CD4-positive, alpha-beta memory T cell (primary cell): Measurements from ENCODE around the gene ZDHHC1. TPM values are rescaled to one million over a fixed set of nuclear protein-coding genes. Genes with fewer than 3 reads are reported as not detected.
A peak's percentile ranks its signal among the peaks of the same experiment; 100 is the strongest.

Experiments used
- CTCF ChIA-PET: fragments of 350-600 bp; sonication (Branson Sonifier 250); formaldehyde crosslinking; loops from one replicate; lab custom pipeline; 2021; ENCODE audit warnings: inconsistent platforms; ENCODE audit not compliant: partially characterized antibody; lab: Charles Lee
- POLR2A ChIA-PET: fragments of 350-600 bp; sonication (Branson Sonifier 250); formaldehyde crosslinking; loops from one replicate; lab custom pipeline; 2021; ENCODE audit not compliant: partially characterized antibody; lab: Charles Lee
- DNase-seq, 5 donors: peaks; one replicate each; pipeline versions ENCODE4 v3.0.0 to v3.0.0-alpha.2; 2020 to 2022; ENCODE audit warnings: mixed read lengths in 1 of 5
- H3K27ac ChIP-seq: one replicate; pipeline ENCODE4 v1.7.0; 2013; ENCODE audit warnings: low read depth, low read length
- H3K27me3 ChIP-seq: 2 replicates; pipeline ENCODE4 v1.7.0; 2013; ENCODE audit warnings: mild to moderate bottlenecking, low read length, moderate library complexity; ENCODE audit not compliant: insufficient read depth
- H3K36me3 ChIP-seq: 2 replicates; pipeline ENCODE4 v1.7.0; 2013; ENCODE audit warnings: mild to moderate bottlenecking, low read length, moderate library complexity; ENCODE audit not compliant: insufficient read depth
- H3K4me1 ChIP-seq: 2 replicates; pipeline ENCODE4 v1.7.0; 2013; ENCODE audit warnings: mild to moderate bottlenecking, low read length, moderate library complexity; ENCODE audit not compliant: insufficient read depth
- H3K4me3 ChIP-seq, 2 donors: one replicate each; pipeline ENCODE4 v1.7.0; 2013; ENCODE audit warnings: low read length in 2 of 2, mild to moderate bottlenecking in 1 of 2
- H3K9me3 ChIP-seq, 2 donors: one replicate each; pipeline ENCODE4 v1.7.0; 2013; ENCODE audit warnings: low read length in 2 of 2, control low read depth in 1 of 2; ENCODE audit not compliant: control insufficient read depth in 1 of 2
- H3K27ac Mint-ChIP-seq, 7 donors: one replicate each; pipeline ENCODE4 v1.8.0; 2020 to 2021; ENCODE audit warnings: mixed read lengths in 7 of 7, mild to moderate bottlenecking in 6 of 7, inconsistent platforms in 3 of 7, moderate library complexity in 3 of 7
- H3K27me3 Mint-ChIP-seq, 2 donors: one replicate each; pipeline ENCODE4 v1.8.0; 2020 to 2021; ENCODE audit warnings: mixed read lengths in 2 of 2
- H3K36me3 Mint-ChIP-seq, 2 donors: one replicate each; pipeline ENCODE4 v1.8.0; 2020 to 2021; ENCODE audit warnings: mixed read lengths in 2 of 2, inconsistent platforms in 1 of 2, mild to moderate bottlenecking in 1 of 2
- H3K4me1 Mint-ChIP-seq, 4 donors: one replicate each; pipeline ENCODE4 v1.8.0; 2020 to 2021; ENCODE audit warnings: mixed read lengths in 4 of 4, mild to moderate bottlenecking in 1 of 4
- H3K4me3 Mint-ChIP-seq, 8 donors: one replicate each; pipeline ENCODE4 v1.8.0; 2020 to 2021; ENCODE audit warnings: mixed read lengths in 8 of 8, mild to moderate bottlenecking in 7 of 8, moderate library complexity in 6 of 8, inconsistent platforms in 3 of 8
- H3K9me3 Mint-ChIP-seq, 8 donors: one replicate each; pipeline ENCODE4 v1.8.0; 2020 to 2021; ENCODE audit warnings: mixed read lengths in 8 of 8, mild to moderate bottlenecking in 5 of 8, inconsistent platforms in 3 of 8, moderate library complexity in 1 of 8
- intact Hi-C: fragments of 100-400 bp; cut with micrococcal nuclease; formaldehyde crosslinking; loops from one replicate; pipeline ENCODE4 v1.15.1; 2023
- polyA plus RNA-seq, 2 donors: library from polyadenylated mRNA; unstranded; fragments of 300-500 nt; fragmentation: Illumina TruSeq; gene quantifications; one replicate each; pipeline ENCODE4 v1.2.3, GENCODE V29; 2021
- total RNA-seq, 2 experiments: library from RNA; stranded (reverse); gene quantifications; one replicate each; pipeline ENCODE4 v1.2.3, GENCODE V29; 2021

Gene ZDHHC1
- total and polyA plus RNA-seq, 4 experiments from 2014 or later: not detected

DNA sequence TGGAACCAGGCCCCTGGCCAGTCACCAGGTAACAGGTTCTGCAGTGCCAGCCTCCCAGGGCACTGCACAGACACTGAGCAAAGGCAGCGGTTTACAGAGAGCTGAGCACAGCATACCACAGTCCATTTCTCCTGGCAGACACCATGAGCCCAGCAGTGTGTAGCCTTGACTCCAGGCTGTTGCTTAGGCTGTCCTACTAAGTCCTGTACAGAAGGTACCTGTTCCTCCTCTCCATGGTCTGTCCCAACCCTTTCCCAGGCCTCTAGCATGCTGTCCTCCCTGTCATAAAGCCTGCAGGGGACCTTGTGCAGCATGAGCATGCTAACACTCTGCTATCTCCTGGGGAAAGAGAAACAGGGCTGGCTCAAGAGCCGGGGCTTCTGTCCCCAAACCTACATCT is 44.7 kb upstream of the ZDHHC1 start:
- intact Hi-C loops: no loop called here
- H3K36me3 ChIP-seq: peaks cover 5% of the 10 kb centered on the region

DNA sequence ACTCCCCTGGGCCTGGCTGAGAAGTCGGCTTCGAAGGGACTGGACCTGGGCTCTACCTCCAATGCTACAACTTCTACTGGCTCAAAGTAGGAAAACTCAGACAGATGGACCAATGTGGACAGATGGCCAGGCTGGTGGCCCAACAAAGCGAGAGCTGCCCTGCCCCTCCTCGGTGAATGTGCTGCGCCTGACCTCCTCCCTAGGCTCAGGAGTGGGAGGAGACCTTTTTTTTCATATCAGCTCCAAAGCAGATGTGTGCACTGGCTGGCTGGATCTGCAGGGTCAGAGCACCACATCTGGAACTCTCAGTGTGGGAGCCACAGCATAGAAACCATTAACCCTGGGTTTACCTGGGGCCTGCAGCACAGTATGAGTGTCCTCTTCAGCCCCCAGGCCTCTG is 43.9 kb upstream of the ZDHHC1 start:
- Mint-ChIP-seq H3K4me1 (peaks cover 13 to 40% (median 24%) of the 10 kb centered on the region in 4 donors), H3K4me3 (no peak overlapping the region), H3K36me3 (peaks cover 0 to 11% of the 10 kb centered on the region in 2 donors), H3K27me3 (no peaks in the 10 kb centered on the region), H3K9me3 (no peaks in the 10 kb centered on the region), H3K27ac (peak overlapping the region in 1 of 7 donors; percentile 47)
- no peak overlapping the region for H3K27ac ChIP-seq
- intact Hi-C loops: no loop called here
- H3K4me1 ChIP-seq: peaks cover 13% of the 10 kb centered on the region
- no peak for DNase-seq
- H3K27me3 ChIP-seq: no peaks in the 10 kb centered on the region
- CTCF ChIA-PET: no interaction called here
- no peaks in the 10 kb centered on the region for H3K9me3 ChIP-seq
- H3K36me3 ChIP-seq: peaks cover 5% of the 10 kb centered on the region
- POLR2A ChIA-PET: no interaction called here
- H3K4me3 ChIP-seq: no peak overlapping the region

More for the DNA sequence above, 44.7 kb upstream of the ZDHHC1 start:
- CTCF ChIA-PET: interaction anchor here (0.8 to 2.1 kb wide), 4 partner anchors 13 to 222 kb away, joined by 3 to 7 read pairs (median 4); no protein-coding TSS in a partner anchor
- Histone ChIP-seq H3K4me3 (no peak overlapping the region), H3K27me3 (no peaks in the 10 kb centered on the region), H3K4me1 (peaks cover 21% of the 10 kb centered on the region), H3K27ac (no peak overlapping the region), H3K9me3 (no peaks in the 10 kb centered on the region)
- DNase-seq: peak in 1 of 5 donors; percentile 28
- no peaks in the 10 kb centered on the region for H3K9me3 Mint-ChIP-seq
- peaks cover 18 to 48% (median 26%) of the 10 kb centered on the region in 4 donors for H3K4me1 Mint-ChIP-seq
- H3K27me3 Mint-ChIP-seq: no peaks in the 10 kb centered on the region
- H3K36me3 Mint-ChIP-seq: peaks cover 0 to 15% of the 10 kb centered on the region in 2 donors
- no peak overlapping the region for H3K4me3 Mint-ChIP-seq
- POLR2A ChIA-PET: no interaction called here
- H3K27ac Mint-ChIP-seq: no peak overlapping the region

DNA sequence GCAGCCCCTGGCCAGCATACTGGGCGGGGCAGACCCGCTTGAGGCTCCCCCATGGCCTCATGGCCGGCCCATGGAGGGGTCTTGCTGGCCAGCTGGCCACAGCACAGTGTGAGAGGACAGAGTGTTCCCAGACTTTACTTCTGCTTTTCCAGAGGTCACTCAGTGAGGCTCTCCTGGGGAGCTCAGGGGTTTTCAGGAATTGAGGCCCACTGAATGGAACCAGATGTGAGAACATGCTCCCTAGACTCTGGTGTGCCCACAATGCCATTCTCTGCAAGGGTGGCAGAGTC is 43.5 kb upstream of the ZDHHC1 start:
- peaks cover 12% of the 10 kb centered on the region for H3K4me1 ChIP-seq
- no peaks in the 10 kb centered on the region for H3K9me3 ChIP-seq
- Mint-ChIP-seq H3K27me3 (no peaks in the 10 kb centered on the region), H3K4me3 (no peak overlapping the region), H3K4me1 (peaks cover 13 to 40% (median 24%) of the 10 kb centered on the region in 4 donors), H3K36me3 (peaks cover 0 to 11% of the 10 kb centered on the region in 2 donors), H3K9me3 (no peaks in the 10 kb centered on the region), H3K27ac (no peak overlapping the region)
- intact Hi-C loops: no loop called here
- H3K27ac ChIP-seq: no peak overlapping the region
- ChIA-PET POLR2A (no interaction called here), CTCF (no interaction called here)
- H3K27me3 ChIP-seq: no peaks in the 10 kb centered on the region
- no peak for DNase-seq
- H3K4me3 ChIP-seq: no peak overlapping the region
- H3K36me3 ChIP-seq: peaks cover 5% of the 10 kb centered on the region

DNA sequence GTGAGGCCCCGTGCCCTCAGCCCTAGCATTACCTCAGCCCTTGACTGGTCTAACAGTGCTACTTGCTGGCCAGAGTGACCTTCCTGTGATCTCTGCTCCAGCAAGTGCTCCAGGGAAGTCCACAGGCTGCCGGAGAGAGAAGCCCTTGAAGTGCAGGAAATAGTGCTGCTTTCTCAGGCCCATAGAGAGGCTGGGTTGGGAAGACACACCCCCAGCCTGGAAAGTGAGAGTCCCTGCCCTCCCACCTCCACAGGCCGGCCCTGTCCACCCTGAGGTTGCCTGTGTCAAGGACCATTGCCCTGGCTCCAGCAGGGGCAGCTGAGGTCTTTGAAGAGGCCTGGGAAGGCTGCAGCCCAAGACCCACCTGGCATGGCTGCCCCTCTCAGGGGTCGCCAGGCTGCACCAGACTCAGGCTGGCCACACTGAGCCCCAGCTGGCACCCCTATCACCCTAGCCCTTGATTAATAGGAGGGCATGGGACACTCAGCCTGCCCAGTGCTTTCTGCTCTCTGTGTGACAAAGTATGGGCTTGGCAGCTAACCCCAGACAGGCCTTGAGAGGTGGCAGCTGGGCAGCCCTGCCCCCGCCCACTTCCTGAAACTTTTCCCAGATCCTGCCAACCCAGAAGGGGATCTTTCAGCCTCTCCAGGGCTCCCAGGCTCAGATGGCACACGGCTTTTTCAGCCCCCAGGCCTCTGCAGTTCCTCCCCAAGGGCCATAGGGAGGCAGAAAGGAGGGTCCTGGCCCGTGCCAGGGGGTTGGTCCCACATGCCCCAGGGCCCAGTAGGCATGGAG is 43.0 kb upstream of the ZDHHC1 start:
- peak in 1 of 5 donors; percentile 6 for DNase-seq
- intact Hi-C loops: no loop called here
- Mint-ChIP-seq H3K4me1 (peaks cover 13 to 37% (median 24%) of the 10 kb centered on the region in 4 donors), H3K9me3 (no peaks in the 10 kb centered on the region), H3K27me3 (no peaks in the 10 kb centered on the region), H3K27ac (peak overlapping the region in 2 of 7 donors; percentile 9 to 84), H3K36me3 (peaks cover 0 to 11% of the 10 kb centered on the region in 2 donors), H3K4me3 (no peak overlapping the region)
- Histone ChIP-seq H3K27me3 (no peaks in the 10 kb centered on the region), H3K4me3 (no peak overlapping the region), H3K27ac (no peak overlapping the region), H3K9me3 (no peaks in the 10 kb centered on the region), H3K36me3 (peaks cover 5% of the 10 kb centered on the region), H3K4me1 (peaks cover 12% of the 10 kb centered on the region)
- ChIA-PET POLR2A (no interaction called here), CTCF (no interaction called here)

DNA sequence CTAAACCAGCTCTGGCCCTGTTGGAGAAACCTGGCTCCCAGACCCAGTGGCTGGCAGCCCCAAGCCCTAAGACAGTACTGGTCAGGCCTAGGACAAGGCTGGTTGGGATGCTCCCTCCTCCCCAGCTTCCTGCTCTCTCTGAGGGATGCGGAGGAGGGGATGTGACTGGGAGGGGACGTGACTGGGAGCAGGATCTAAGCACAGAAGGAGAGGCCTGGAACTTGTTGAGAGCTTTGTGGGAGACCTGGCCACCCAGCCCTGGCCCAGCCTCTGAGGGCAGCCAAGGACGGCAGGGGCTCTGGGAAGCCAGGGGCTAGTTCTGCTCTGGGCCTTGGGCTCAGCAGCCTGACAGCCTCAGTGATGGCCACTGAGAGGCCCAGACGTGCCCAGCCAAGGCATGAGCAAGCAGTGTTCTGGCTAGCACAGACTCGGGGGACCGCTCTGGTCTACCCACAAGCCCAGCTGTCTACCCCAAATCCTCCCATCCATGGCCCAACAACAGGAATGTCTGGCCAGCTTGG is 41.9 kb upstream of the ZDHHC1 start:
- Histone ChIP-seq H3K27ac (no peak overlapping the region), H3K27me3 (no peaks in the 10 kb centered on the region), H3K4me3 (no peak overlapping the region), H3K36me3 (peaks cover 11% of the 10 kb centered on the region), H3K9me3 (no peaks in the 10 kb centered on the region), H3K4me1 (peaks cover 12% of the 10 kb centered on the region)
- Mint-ChIP-seq H3K27ac (peak overlapping the region in 1 of 7 donors; percentile 66), H3K4me3 (no peak overlapping the region), H3K4me1 (peaks cover 12 to 31% (median 24%) of the 10 kb centered on the region in 4 donors), H3K27me3 (no peaks in the 10 kb centered on the region), H3K36me3 (peaks cover 2 to 21% of the 10 kb centered on the region in 2 donors), H3K9me3 (no peaks in the 10 kb centered on the region)
- CTCF ChIA-PET: interaction anchor here (0.7 kb wide), 1 partner anchor 30 kb away, joined by 3 read pairs; no protein-coding TSS in a partner anchor
- POLR2A ChIA-PET: no interaction called here
- DNase-seq: peak in 1 of 5 donors; percentile 5
- intact Hi-C loops: no loop called here

DNA sequence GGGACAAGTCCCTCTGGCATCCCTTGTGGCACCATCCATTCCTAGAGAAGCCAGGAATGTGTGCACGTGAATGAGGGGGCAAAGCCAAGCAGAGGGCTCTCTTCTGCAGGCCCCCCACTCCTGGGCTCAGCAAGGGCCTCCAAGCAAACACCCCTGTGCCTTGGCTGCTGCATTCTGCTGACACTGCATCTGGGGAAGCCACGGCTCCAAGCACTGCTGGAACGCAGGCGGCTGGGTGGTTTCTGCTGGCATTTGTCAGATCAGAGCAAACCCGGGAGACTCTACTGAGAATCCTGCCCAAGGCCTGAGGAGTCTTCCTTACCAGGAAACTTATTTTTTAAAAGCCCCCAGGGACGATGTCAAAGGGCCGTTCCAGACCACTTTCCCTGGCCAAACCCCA is 41.3 kb upstream of the ZDHHC1 start:
- Histone ChIP-seq H3K4me1 (peaks cover 12% of the 10 kb centered on the region), H3K36me3 (peaks cover 16% of the 10 kb centered on the region), H3K9me3 (no peaks in the 10 kb centered on the region), H3K27ac (no peak overlapping the region), H3K27me3 (no peaks in the 10 kb centered on the region), H3K4me3 (no peak overlapping the region)
- Mint-ChIP-seq H3K4me3 (no peak overlapping the region), H3K36me3 (peaks cover 4 to 24% of the 10 kb centered on the region in 2 donors), H3K9me3 (no peaks in the 10 kb centered on the region), H3K27ac (no peak overlapping the region), H3K27me3 (no peaks in the 10 kb centered on the region), H3K4me1 (peaks cover 12 to 31% (median 23%) of the 10 kb centered on the region in 4 donors)
- intact Hi-C loops: no loop called here
- ChIA-PET CTCF (no interaction called here), POLR2A (no interaction called here)
- peak in 1 of 5 donors; percentile 19 for DNase-seq

DNA sequence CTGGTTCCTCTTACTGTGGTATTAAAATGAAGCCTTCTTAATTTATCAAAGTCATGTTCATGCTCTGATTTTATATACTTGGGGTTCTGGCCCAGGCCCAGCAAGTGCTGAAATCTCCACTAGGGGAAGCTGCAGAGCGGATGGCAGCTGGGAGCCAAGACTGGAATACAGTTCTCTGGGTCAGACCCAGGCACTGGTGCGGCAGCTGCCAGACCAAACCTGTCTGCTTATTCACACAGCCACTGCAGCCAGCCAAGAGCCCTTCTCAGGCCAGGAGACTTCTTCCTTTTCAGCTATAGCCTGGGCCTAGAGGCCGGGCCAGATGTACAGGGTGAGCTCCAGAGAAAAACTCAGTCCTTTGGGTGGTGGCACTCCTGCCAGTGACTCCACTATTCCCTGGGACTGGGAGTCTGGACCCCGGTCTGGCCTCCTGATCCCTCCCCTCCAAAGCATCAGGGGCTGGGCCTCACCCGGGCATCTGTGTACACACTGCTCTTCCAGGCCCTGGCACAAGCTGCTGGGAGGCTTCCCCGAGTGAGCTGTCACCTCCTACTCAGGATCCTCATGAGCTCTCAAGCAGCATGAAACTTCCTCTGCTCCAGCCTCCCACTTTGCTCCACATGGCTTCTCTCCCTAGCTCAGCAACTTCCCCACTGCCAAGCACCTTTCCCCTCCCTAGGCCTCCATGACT is 40.3 kb upstream of the ZDHHC1 start:
- Mint-ChIP-seq H3K27me3 (no peaks in the 10 kb centered on the region), H3K4me3 (no peak overlapping the region), H3K27ac (peak overlapping the region in 5 of 7 donors; percentile 33 to 87 (median 70)), H3K36me3 (peaks cover 4 to 25% of the 10 kb centered on the region in 2 donors), H3K4me1 (peaks cover 12 to 31% (median 23%) of the 10 kb centered on the region in 4 donors), H3K9me3 (no peaks in the 10 kb centered on the region)
- H3K4me3 ChIP-seq: no peak overlapping the region
- intact Hi-C loops: no loop called here
- ChIA-PET CTCF (no interaction called here), POLR2A (no interaction called here)
- H3K27me3 ChIP-seq: no peaks in the 10 kb centered on the region
- H3K4me1 ChIP-seq: peaks cover 12% of the 10 kb centered on the region
- no peak overlapping the region for H3K27ac ChIP-seq
- peak in 1 of 5 donors; percentile 8 for DNase-seq
- H3K9me3 ChIP-seq: no peaks in the 10 kb centered on the region
- H3K36me3 ChIP-seq: peaks cover 20% of the 10 kb centered on the region
